ENCODE results near the gene NDUFC2.
"Not testable (repeated sequence)": the region's sequence is repeated elsewhere in the genome, so short reads cannot be mapped to it uniquely, and the experiment has no call there.

Gene NDUFC2

DNA sequence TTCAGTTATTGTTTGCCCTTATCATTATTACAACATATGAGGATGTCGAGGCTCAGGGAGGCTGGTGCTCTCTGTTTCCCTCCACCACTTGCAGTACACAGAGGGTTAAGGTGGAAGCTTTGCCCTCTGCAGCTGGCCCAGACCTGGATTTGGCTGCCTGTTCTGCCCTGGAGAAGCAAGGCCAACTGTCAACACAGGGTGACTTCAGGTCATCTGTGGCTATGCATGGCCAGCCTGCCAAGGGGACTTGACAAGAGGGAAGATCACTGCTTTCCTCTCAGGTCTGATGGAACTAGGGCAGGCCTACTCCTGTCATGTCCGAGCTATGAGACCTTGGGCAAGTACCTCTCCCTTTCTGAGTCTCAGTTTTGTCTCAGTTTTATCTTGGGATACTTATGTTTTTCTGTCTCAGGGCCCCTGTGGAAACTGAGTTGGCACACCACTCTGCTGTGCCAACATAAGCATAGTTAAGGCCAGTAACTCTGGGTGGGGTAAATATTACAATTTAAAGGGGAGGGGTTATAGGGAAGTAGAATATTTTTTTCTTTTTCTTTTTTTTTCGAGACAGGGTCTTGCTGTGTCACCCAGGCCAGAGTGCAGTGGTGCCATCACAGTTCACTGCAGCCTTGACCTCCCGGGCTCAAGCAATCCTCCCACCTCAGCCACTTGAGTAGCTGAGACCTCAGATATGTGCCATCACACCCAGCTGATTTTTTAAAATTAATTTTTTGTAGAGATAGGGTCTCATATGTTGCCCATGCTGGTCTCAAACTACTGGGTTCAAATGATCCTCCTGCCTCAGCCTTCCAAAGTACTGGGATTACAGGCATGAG, 18.4 kb downstream of the NDUFC2 start:
- no peak for TF ChIP-seq CTCF (IDR thresholded peaks at IDR 0.05; ENCODE audit: low read depth, low read length)
- DNase-seq (ENCODE audit: extremely low read depth, low read depth): no peak

DNA sequence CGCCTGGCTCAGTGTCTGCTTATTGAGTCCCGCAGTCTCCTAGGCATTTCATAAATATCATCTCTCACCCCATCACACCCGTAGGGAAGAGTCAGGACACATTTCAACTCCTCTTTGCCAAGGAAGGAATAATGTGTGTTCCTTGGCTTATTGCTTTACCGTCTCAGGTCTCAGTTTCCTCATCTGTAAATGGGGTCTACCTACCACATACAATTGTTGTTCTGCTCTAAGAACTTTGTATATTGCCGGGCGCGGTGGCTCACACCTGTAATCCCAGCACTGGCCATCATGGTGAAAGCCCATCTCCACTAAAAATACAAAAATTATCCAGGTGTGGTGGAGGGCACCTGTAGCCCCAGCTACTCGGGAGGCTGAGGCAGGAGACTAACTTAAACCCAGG, 19.1 kb downstream of the NDUFC2 start:
- no peak for TF ChIP-seq CTCF (IDR thresholded peaks at IDR 0.05; ENCODE audit: low read depth, low read length)
- DNase-seq (ENCODE audit: extremely low read depth, low read depth): no peak

DNA sequence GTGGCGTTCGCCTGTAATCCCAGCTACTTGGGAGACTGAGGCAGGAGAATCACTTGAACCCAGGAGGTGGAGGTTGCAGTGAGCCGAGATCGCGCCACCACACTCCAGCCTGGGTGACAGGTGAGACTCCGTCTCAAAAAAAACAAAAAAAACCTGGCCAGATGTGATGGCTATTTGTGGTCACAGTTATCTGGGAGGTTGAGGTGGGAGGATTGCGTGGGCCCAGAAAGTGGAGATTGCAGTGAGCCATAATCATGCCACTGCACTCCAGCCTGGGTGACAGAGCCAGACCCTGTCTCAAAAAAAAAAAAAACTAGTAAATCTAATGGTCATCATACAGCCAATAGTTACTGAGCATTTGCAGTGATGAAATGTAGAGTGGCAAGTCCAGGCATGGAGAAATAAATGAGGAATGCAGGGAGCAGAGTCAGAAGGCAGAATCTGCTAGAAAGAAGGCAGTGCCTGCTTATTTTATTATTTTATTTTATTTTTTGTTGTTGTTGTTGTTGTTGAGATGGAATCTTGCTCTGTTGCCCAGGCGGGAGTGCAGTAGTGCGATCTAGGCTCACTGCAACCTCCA, 19.8 kb downstream of the NDUFC2 start:
- DNase-seq (ENCODE audit: extremely low read depth, low read depth): not testable (repeated sequence)

GRCh38 chr11:78057462-78058055, 22.1 kb downstream of the NDUFC2 start:
- no peak for DNase-seq (ENCODE audit: extremely low read depth, low read depth)
- no peak for TF ChIP-seq CTCF (IDR thresholded peaks at IDR 0.05; ENCODE audit: low read depth, low read length)

DNA sequence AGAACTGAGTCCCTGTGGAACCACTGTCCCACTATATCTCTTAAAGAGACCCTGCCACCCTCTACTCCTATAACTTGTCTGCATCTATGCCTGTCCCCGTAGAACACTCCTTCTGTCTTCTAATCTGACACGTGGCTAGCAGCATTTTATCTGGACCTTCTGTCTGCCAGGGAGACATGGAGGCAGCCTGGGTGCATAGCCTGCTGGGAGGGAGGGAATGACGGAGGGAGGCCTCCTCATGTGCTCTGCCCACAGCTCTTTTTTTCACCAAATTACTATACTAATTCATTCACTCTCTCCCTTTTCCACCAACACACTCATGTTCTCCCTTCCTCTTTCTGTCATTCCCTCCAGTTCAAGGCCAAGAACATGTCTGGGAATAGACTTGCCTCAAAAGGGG, 23.6 kb downstream of the NDUFC2 start:
- no peak for DNase-seq (ENCODE audit: extremely low read depth, low read depth)
- no peak for TF ChIP-seq CTCF (IDR thresholded peaks at IDR 0.05; ENCODE audit: low read depth, low read length)

DNA sequence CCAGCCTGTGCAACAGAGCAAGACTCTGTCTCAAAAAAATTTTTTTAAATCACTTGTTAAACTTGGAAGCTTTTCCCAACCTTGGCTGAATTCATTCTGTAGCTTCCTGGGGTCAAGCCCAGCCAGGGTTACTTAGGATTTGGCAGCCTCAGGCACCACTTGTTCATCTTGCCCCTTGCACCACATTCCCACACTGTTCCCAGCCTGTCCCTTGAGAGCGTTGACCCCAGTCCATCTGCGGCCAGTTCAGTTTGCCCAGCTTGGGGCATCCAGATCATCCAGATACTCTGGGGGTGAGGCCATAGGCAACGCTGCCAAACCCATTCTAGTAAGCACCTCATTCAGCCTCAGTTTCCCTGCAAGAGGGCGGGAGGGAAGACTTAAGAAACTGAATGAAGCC, 24.7 kb downstream of the NDUFC2 start:
- no peak for TF ChIP-seq CTCF (IDR thresholded peaks at IDR 0.05; ENCODE audit: low read depth, low read length)
- DNase-seq (ENCODE audit: extremely low read depth, low read depth): no peak

GRCh38 chr11:78050964-78051831, 28.5 kb downstream of the NDUFC2 start:
- DNase-seq (ENCODE audit: extremely low read depth, low read depth): no peak
- TF ChIP-seq CTCF (IDR thresholded peaks at IDR 0.05; ENCODE audit: low read depth, low read length): no peak
